GM08714 (cell line): ENCODE results near the gene ZNF296.
"Not testable (repeated sequence)": the region's sequence is repeated elsewhere in the genome, so short reads cannot be mapped to it uniquely, and the experiment has no call there.

Experiments
- H3K4me3 ChIP-seq: fragments of 200-500 bp; sonication (Bioruptor generic); 2 replicates; pipeline ENCODE4 v1.5.1; 2014; ENCODE audit warnings: mild to moderate bottlenecking, low read length, inconsistent platforms
- ZNF274 ChIP-seq: IDR thresholded peaks from 2 replicates; pipeline ENCODE4 v1.6.1; 2012; ENCODE audit warnings: mild to moderate bottlenecking, low read depth, low read length

Gene ZNF296

GRCh38 chr19:45112111-45112827, 36.0 kb upstream of the ZNF296 start:
- H3K4me3 ChIP-seq = no peak overlapping the region
- TF ChIP-seq ZNF274 = no peak

- no peak for TF ChIP-seq ZNF274
- no peak overlapping the region for H3K4me3 ChIP-seq
Measured at GRCh38 chr19:45110851-45111266, 34.6 kb upstream of the ZNF296 start.

- TF ChIP-seq ZNF274 = no peak
Measured at GRCh38 chr19:45107621-45108150, 31.4 kb upstream of the ZNF296 start.

GRCh38 chr19:45106363-45106762, 30.1 kb upstream of the ZNF296 start:
- H3K4me3 ChIP-seq = not testable (repeated sequence)

More at GRCh38 chr19:45107621-45108150, 31.4 kb upstream of the ZNF296 start:
- no peak overlapping the region for H3K4me3 ChIP-seq

GRCh38 chr19:45104658-45105349, 28.5 kb upstream of the ZNF296 start:
- H3K4me3 ChIP-seq = no peak overlapping the region
- TF ChIP-seq ZNF274 = no peak

- TF ChIP-seq ZNF274 = no peak
- H3K4me3 ChIP-seq = no peak overlapping the region; the same call in 1 of the 2 replicates
Measured at GRCh38 chr19:45103508-45104319, 27.4 kb upstream of the ZNF296 start.

GRCh38 chr19:45103156-45103507, 26.9 kb upstream of the ZNF296 start:
- no peak for TF ChIP-seq ZNF274
- H3K4me3 ChIP-seq = no peak overlapping the region; the same call in 1 of the 2 replicates

GRCh38 chr19:45102481-45102880, 26.2 kb upstream of the ZNF296 start:
- no peak for TF ChIP-seq ZNF274
- no peak overlapping the region for H3K4me3 ChIP-seq

GRCh38 chr19:45101806-45102205, 25.5 kb upstream of the ZNF296 start:
- TF ChIP-seq ZNF274 = no peak
- no peak overlapping the region for H3K4me3 ChIP-seq

GRCh38 chr19:45100846-45101252, 24.6 kb upstream of the ZNF296 start:
- TF ChIP-seq ZNF274 = no peak
- no peak overlapping the region for H3K4me3 ChIP-seq

- TF ChIP-seq ZNF274 = no peak
- H3K4me3 ChIP-seq = no peak overlapping the region
Measured at GRCh38 chr19:45100201-45100600, 23.9 kb upstream of the ZNF296 start.

GRCh38 chr19:45099467-45100191, 23.4 kb upstream of the ZNF296 start:
- H3K4me3 ChIP-seq = no peak overlapping the region
- no peak for TF ChIP-seq ZNF274

- no peak for TF ChIP-seq ZNF274
- H3K4me3 ChIP-seq = no peak overlapping the region
Measured at GRCh38 chr19:45098521-45099466, 22.5 kb upstream of the ZNF296 start.
